Smooth muscle cell (in vitro differentiated cells): ENCODE results near the gene ZDHHC14. TPM values are rescaled to one million over a fixed set of nuclear protein-coding genes. Genes with fewer than 3 reads are reported as not detected.

Source experiments
- DNase-seq: peaks from one replicate; lab custom pipeline; 2025; ENCODE audit not compliant: unreplicated experiment; lab: John Stamatoyannopoulos, UW
- H2AFZ ChIP-seq: fragments of 200-600 bp; sonication (generic); 2 replicates; pipeline ENCODE4 v1.6.0; 2016; ENCODE audit warnings: antibody characterized with exemption, low read depth, mild to moderate bottlenecking
- H3F3A ChIP-seq: fragments of 200-600 bp; sonication (generic); 2 replicates; pipeline ENCODE4 v1.6.0; 2017; ENCODE audit warnings: antibody characterized with exemption, low read depth
- H3K27ac ChIP-seq: fragments of 200-600 bp; sonication (generic); 2 replicates; pipeline ENCODE4 v1.5.1; 2016; ENCODE audit warnings: low read depth, mild to moderate bottlenecking
- H3K27me3 ChIP-seq: fragments of 200-600 bp; sonication (generic); 2 replicates; pipeline ENCODE4 v1.6.1; 2016; ENCODE audit warnings: low read depth, mild to moderate bottlenecking
- H3K36me3 ChIP-seq: fragments of 200-600 bp; sonication (generic); 2 replicates; pipeline ENCODE4 v1.5.1; 2016; ENCODE audit warnings: low read depth
- H3K4me1 ChIP-seq: fragments of 200-600 bp; sonication (generic); 2 replicates; pipeline ENCODE4 v1.5.1; 2016; ENCODE audit warnings: low read depth
- H3K4me2 ChIP-seq: fragments of 200-600 bp; sonication (generic); 2 replicates; pipeline ENCODE4 v1.6.0; 2016; ENCODE audit warnings: mild to moderate bottlenecking
- H3K4me3 ChIP-seq: fragments of 200-600 bp; sonication (generic); 2 replicates; pipeline ENCODE4 v1.5.1; 2016; ENCODE audit warnings: mild to moderate bottlenecking
- H3K79me2 ChIP-seq: fragments of 200-600 bp; sonication (generic); 2 replicates; pipeline ENCODE4 v1.6.0; 2016; ENCODE audit warnings: low read depth, mild to moderate bottlenecking
- H3K9ac ChIP-seq: fragments of 200-600 bp; sonication (generic); 2 replicates; pipeline ENCODE4 v1.6.0; 2016; ENCODE audit warnings: low read depth
- H3K9me3 ChIP-seq: fragments of 200-600 bp; sonication (generic); replicated peaks from 2 replicates; pipeline ENCODE4 v1.5.1; 2016; ENCODE audit warnings: low read depth
- H4K20me1 ChIP-seq: fragments of 200-600 bp; sonication (generic); 2 replicates; pipeline ENCODE4 v1.6.0; 2016; ENCODE audit warnings: low read depth
- WGBS: methylation state at CpG from one replicate; pipeline ENCODE4 v1.1.7; 2016; ENCODE audit warnings: low lambda C conversion rate; 5-methylcytosine and 5-hydroxymethylcytosine counted together
- polyA plus RNA-seq: library from polyadenylated mRNA; unstranded; fragments of >200 nt; fragmentation: Nextera tagmentation; extraction: Ambion mirVana; gene quantifications from 2 replicates; pipeline ENCODE4 v1.2.1, GENCODE V29; 2016
- total RNA-seq: library from RNA; depleted of rRNA; stranded (reverse); fragments of >200 nt; gene quantifications from 2 replicates; pipeline ENCODE4 v1.2.3, GENCODE V29; 2014
- TF ChIP-seq, protein P1 (sequence below): fragments of 200-600 bp; sonication (generic); IDR thresholded peaks from 2 replicates; pipeline ENCODE4 v1.5.1; 2017; ENCODE audit warnings: borderline replicate concordance, mild to moderate bottlenecking, antibody characterized with exemption; ENCODE audit not compliant: insufficient read depth, poor library complexity, severe bottlenecking

ZDHHC14 gene
- total and polyA plus RNA-seq, 2 experiments from 2014 or later, result 1.3 to 1.6 TPM

DNA sequence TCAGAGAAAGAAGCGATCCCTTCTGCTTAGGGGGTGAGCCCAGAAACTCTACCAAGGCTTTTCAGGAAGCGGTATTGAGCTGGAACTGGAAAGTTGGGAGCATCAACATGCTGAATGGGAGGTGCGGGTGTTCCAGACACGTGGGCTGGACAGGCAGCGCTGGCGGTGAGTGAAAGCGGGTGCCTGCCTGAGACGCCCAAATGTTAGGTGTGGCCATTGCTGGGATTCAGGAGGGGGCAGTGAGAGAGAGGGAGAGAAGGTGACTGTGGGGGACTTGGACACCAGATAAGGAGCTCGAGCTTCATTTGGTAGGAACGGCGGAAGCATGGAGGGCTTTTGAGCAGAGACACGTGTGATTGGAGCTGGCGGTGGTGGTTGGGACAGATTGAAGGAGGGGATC is 157.7 kb downstream of the ZDHHC14 start:
- 93% methylated on average over 13 of the region's 13 CpGs for WGBS

DNA sequence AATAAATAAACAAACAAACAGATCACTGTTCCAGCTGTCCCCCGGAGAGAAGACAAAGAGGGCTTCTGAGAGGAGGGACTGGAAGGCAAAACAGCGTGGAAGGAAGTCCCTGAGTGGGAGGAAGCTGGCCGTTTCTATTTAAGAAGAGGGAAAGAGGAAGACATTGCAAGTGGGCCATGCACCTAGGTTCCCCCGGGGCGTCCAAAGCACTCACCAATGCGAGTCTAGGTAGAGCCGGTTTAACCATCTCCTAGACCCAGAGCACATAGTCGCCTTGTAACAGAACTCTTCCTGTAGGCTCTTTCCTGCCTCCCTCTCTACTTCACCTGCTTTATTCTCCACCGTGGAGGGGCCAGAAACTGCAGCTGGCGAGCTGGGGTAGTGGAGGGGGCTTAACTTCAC is 158.4 kb downstream of the ZDHHC14 start:
- H4K20me1 ChIP-seq, result no peaks in the 10 kb centered on the region
- no peak overlapping the region for H3K4me2 ChIP-seq
- H3K9me3 ChIP-seq, result no peaks in the 10 kb centered on the region
- WGBS, result 86% methylated on average over 10 of the region's 10 CpGs
- H3K27ac ChIP-seq, result no peak overlapping the region
- no peak overlapping the region for H3K4me3 ChIP-seq
- no peak for DNase-seq
- TF ChIP-seq, protein P1, sequence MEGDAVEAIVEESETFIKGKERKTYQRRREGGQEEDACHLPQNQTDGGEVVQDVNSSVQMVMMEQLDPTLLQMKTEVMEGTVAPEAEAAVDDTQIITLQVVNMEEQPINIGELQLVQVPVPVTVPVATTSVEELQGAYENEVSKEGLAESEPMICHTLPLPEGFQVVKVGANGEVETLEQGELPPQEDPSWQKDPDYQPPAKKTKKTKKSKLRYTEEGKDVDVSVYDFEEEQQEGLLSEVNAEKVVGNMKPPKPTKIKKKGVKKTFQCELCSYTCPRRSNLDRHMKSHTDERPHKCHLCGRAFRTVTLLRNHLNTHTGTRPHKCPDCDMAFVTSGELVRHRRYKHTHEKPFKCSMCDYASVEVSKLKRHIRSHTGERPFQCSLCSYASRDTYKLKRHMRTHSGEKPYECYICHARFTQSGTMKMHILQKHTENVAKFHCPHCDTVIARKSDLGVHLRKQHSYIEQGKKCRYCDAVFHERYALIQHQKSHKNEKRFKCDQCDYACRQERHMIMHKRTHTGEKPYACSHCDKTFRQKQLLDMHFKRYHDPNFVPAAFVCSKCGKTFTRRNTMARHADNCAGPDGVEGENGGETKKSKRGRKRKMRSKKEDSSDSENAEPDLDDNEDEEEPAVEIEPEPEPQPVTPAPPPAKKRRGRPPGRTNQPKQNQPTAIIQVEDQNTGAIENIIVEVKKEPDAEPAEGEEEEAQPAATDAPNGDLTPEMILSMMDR, result no peak
- no peaks in the 10 kb centered on the region for H3K36me3 ChIP-seq
- peaks cover 14% of the 10 kb centered on the region for H3K4me1 ChIP-seq
- no peaks in the 10 kb centered on the region for H3K79me2 ChIP-seq
- no peak overlapping the region for H2AFZ ChIP-seq
- no peaks in the 10 kb centered on the region for H3F3A ChIP-seq
- H3K27me3 ChIP-seq, result no peaks in the 10 kb centered on the region
- H3K9ac ChIP-seq, result no peak overlapping the region

More for the DNA sequence above, 157.7 kb downstream of the ZDHHC14 start:
- Histone ChIP-seq H3K4me1 (peaks cover 19% of the 10 kb centered on the region), H4K20me1 (no peaks in the 10 kb centered on the region), H3K36me3 (no peaks in the 10 kb centered on the region), H2AFZ (no peak overlapping the region), H3K27me3 (no peaks in the 10 kb centered on the region), H3K27ac (no peak overlapping the region), H3K9ac (no peak overlapping the region), H3F3A (no peaks in the 10 kb centered on the region), H3K79me2 (no peaks in the 10 kb centered on the region), H3K4me3 (no peak overlapping the region), H3K9me3 (no peaks in the 10 kb centered on the region), H3K4me2 (no peak overlapping the region)
- no peak for DNase-seq
- TF ChIP-seq, protein P1, result no peak

DNA sequence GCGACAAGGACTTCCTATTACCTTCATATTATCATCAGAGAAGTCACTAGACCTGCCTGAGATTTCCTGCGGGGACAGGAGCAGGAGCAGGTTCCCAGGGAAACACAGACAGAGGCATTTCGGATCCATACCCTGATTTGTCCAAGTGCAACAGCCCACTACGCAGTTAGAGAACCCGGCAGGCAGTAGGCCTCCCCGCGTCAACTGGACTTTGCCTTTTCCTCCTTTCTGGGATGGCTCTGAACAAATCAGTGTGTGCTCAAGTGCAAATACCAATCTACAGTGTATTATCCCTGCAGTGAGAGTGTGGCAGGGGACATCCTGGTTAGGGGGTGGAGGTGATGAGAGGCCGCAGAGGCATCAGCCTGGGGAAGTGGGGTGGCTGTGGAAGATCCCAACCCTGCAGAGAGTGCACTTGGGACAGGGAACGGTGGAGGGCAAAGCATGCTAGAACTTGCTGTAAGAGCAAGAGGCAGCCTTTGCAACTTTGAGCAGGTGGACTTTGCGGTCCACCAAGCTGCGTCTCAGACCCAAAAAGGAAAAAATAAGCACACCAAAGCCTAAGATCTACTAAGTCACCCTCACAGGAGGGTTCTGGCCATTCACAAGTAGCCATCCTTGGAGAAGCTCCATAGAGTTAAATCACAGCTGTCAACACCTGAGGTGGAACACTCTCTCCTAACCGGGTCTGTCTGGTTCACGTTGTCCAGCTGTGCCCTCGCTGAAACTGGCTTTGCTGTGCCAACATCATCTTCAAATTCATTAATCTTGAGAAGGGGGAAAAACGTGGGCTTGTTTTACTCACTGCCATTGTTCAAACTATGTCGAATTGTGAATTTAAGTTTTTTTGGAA is 159.1 kb downstream of the ZDHHC14 start:
- 94% methylated on average over 16 of the region's 16 CpGs for WGBS
- Histone ChIP-seq H3K36me3 (no peaks in the 10 kb centered on the region), H3K4me1 (peaks cover 10% of the 10 kb centered on the region), H3K27ac (no peak overlapping the region), H4K20me1 (no peaks in the 10 kb centered on the region), H3K9me3 (no peaks in the 10 kb centered on the region), H3K9ac (no peak overlapping the region), H3K79me2 (no peaks in the 10 kb centered on the region), H3K27me3 (no peaks in the 10 kb centered on the region), H2AFZ (no peak overlapping the region), H3K4me2 (no peak overlapping the region), H3F3A (no peaks in the 10 kb centered on the region), H3K4me3 (no peak overlapping the region)
- DNase-seq, result no peak
- TF ChIP-seq, protein P1, result no peak
